Measurements from ENCODE around the gene AFF3.

DNA sequence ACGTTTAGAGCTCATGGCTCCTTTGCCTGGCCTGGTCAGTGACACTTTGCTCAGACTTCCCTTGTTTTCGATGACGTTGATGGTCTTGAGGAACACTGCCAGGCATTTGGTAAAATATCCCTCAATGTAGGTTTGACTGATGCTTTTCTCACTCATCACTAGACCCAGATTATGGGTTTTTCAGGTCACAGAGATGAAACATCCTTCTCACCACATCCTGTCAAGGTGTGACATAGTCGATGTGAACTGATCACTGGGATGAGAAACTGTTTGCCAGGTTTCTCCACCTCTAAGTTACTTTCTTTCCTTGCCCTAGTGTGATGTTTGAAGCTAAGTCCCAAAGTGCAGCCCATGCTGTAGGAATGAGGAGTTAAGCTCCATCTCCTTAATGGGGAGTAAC lies 81.5 kb downstream of the AFF3 start:
- TF ChIP-seq POLR2A (IDR thresholded peaks at IDR 0.05), result no peak
- TF ChIP-seq CTCF (IDR thresholded peaks at IDR 0.05), result no peak

All from lower leg skin (tissue), 3 donors.